ENCODE data around the gene VCL.

The VCL gene

DNA sequence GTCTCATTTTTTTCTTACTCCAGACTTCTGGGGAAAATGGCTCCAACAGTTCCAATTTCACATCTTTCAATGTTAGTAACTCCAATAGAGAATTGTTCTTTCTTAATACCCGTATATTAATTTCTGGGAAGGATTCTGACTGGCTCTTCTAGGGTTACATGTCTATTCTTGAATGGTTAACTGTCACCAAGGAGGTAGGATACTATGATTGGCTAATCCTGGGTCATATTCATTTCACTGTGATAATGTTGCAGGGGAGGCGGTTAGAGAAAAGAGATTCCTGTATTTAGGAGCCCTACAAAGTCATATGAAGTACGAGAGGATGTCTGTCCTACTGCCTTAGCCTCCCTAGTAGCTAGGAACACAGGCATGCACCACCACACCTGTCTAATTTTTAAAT lies 16.1 kb upstream of the VCL start:
- H3K4me3 ChIP-seq (ENCODE audit: low read depth, low read length) = no peak overlapping the region
- no peak for DNase-seq (ENCODE audit: low read depth, low spot score)
- in situ Hi-C loops (cut with HindIII; ENCODE audit: low sequenced_read_pairs) = no loop called here
- TF ChIP-seq CTCF (IDR thresholded peaks at IDR 0.05; ENCODE audit: low read depth, low read length) = no peak

DNA sequence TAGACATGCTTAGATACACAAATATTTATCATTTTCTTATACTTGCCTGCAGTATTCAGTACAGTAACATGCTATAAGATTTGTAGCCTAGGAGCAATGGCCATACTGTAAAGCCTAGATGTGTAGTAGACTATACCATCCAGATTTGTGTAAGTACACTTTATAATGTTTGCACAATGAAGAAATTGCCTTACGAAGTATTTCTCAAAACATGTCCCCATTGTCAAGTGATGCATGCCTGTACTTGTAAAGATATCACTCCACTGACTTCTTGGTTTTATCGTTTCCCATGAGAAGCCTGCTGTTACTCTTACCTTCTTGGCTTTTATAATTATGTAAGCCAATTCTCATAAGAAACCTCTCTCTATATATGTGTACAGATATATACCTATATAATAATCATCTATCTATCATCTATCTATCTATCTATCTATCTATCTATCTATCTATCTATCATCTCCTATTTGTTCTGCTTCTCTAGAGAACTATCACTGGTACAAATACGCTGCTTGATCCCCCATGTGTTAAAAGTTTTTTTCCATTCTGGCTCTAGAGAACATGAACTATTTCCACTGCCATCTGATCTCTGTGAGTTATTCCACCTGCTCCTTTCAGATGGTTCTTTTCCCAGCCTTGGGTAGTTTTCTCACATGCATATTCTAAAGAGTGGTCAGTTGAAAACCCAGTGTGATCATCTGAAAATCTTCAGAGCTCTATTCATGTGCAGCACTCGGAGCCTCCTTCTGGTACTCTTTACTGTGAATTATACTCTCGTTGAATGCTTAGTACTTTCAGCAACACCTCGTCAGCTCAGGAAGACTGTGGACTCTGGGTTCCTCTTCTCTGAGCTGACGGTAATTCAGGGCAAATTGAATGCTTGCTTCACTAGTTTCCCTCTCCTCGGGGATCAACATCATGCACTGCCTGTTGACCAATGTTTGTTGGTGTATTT lies 14.5 kb upstream of the VCL start:
- DNase-seq (ENCODE audit: low read depth, low spot score) = no peak
- no peak overlapping the region for H3K4me3 ChIP-seq (ENCODE audit: low read depth, low read length)
- in situ Hi-C loops (cut with HindIII; ENCODE audit: low sequenced_read_pairs) = no loop called here
- TF ChIP-seq CTCF (IDR thresholded peaks at IDR 0.05; ENCODE audit: low read depth, low read length) = no peak

DNA sequence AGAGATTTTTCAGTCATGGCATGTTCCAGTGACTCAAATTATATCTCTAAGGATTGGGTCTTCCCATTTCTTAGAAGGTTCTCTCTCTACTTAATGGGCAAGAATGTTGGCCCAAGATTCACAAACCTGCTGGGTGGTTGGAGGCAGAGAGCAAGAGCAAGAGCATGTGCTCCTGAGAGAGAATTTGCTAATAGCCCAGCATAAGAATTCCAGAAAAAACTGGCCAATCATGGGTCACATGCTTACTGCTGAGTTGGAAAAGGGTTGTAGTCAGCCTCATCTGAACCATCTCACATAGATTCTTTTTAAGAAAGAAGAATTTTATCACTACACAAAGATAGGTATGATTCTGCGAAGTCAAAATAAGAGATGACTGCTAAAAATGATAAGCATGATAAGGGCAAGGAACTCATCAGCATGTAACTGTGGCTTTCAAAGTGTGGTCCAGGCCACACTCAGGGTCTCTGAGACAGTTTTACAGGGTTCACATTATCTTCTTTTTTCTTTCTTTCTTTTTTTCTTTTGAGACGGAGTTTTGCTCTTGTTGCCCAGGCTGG lies 8.2 kb upstream of the VCL start:
- no peak for TF ChIP-seq CTCF (IDR thresholded peaks at IDR 0.05; ENCODE audit: low read depth, low read length)
- no peak overlapping the region for H3K4me3 ChIP-seq (ENCODE audit: low read depth, low read length)
- in situ Hi-C loops (cut with HindIII; ENCODE audit: low sequenced_read_pairs) = no loop called here
- no peak for DNase-seq (ENCODE audit: low read depth, low spot score)

- no peak for TF ChIP-seq CTCF (IDR thresholded peaks at IDR 0.05; ENCODE audit: low read depth, low read length)
- DNase-seq (ENCODE audit: low read depth, low spot score) = no peak
- no peak overlapping the region for H3K4me3 ChIP-seq (ENCODE audit: low read depth, low read length)
- in situ Hi-C loops (cut with HindIII; ENCODE audit: low sequenced_read_pairs) = no loop called here
These were observed 6.6 kb upstream of the VCL start for GRCh38 chr10:73991203-73991883.

- no peak for DNase-seq (ENCODE audit: low read depth, low spot score)
- TF ChIP-seq CTCF (IDR thresholded peaks at IDR 0.05; ENCODE audit: low read depth, low read length) = no peak
- in situ Hi-C loops (cut with HindIII; ENCODE audit: low sequenced_read_pairs) = no loop called here
- H3K4me3 ChIP-seq (ENCODE audit: low read depth, low read length) = no peak overlapping the region
These were observed 6.1 kb upstream of the VCL start for GRCh38 chr10:73991884-73992245.

- H3K4me3 ChIP-seq (ENCODE audit: low read depth, low read length) = no peak overlapping the region
- peak; percentile 39 for DNase-seq (ENCODE audit: low read depth, low spot score)
- no peak for TF ChIP-seq CTCF (IDR thresholded peaks at IDR 0.05; ENCODE audit: low read depth, low read length)
- in situ Hi-C loops (cut with HindIII; ENCODE audit: low sequenced_read_pairs) = no loop called here
These were observed 4.8 kb upstream of the VCL start for GRCh38 chr10:73992899-73993788.
